ENCODE data around the gene ITIH3.

GRCh38 chr3:52817221-52817620 is 22.6 kb downstream of the ITIH3 start:
- TF ChIP-seq, protein P1, sequence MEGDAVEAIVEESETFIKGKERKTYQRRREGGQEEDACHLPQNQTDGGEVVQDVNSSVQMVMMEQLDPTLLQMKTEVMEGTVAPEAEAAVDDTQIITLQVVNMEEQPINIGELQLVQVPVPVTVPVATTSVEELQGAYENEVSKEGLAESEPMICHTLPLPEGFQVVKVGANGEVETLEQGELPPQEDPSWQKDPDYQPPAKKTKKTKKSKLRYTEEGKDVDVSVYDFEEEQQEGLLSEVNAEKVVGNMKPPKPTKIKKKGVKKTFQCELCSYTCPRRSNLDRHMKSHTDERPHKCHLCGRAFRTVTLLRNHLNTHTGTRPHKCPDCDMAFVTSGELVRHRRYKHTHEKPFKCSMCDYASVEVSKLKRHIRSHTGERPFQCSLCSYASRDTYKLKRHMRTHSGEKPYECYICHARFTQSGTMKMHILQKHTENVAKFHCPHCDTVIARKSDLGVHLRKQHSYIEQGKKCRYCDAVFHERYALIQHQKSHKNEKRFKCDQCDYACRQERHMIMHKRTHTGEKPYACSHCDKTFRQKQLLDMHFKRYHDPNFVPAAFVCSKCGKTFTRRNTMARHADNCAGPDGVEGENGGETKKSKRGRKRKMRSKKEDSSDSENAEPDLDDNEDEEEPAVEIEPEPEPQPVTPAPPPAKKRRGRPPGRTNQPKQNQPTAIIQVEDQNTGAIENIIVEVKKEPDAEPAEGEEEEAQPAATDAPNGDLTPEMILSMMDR (IDR thresholded peaks at IDR 0.05): no peak
- no peak for TF ChIP-seq POLR2A (IDR thresholded peaks at IDR 0.05)
